Measurements from ENCODE around the gene MED12L.

The MED12L gene

GRCh38 chr3:151345859-151346258 is 260.4 kb downstream of the MED12L start:
- no peak for DNase-seq

GRCh38 chr3:151346292-151346691 is 260.8 kb downstream of the MED12L start:
- DNase-seq: peak; percentile 3

- peak; percentile 46 for DNase-seq
These were observed 262.0 kb downstream of the MED12L start for GRCh38 chr3:151347432-151347831.

GRCh38 chr3:151350656-151351055 is 265.2 kb downstream of the MED12L start:
- no peak for DNase-seq

GRCh38 chr3:151351219-151351618 is 265.8 kb downstream of the MED12L start:
- no peak for DNase-seq

- DNase-seq: no peak
These were observed 266.2 kb downstream of the MED12L start for GRCh38 chr3:151351648-151352047.

- no peak for DNase-seq
These were observed 271.5 kb downstream of the MED12L start for GRCh38 chr3:151356794-151357462.

- DNase-seq: no peak
These were observed 272.0 kb downstream of the MED12L start for GRCh38 chr3:151357463-151357850.

GRCh38 chr3:151362751-151363174 is 277.3 kb downstream of the MED12L start:
- no peak for DNase-seq

- no peak for DNase-seq
These were observed 281.5 kb downstream of the MED12L start for GRCh38 chr3:151366993-151367392.

GRCh38 chr3:151367448-151367847 is 282.0 kb downstream of the MED12L start:
- DNase-seq: no peak

GRCh38 chr3:151371526-151371925 is 286.1 kb downstream of the MED12L start:
- DNase-seq: no peak

- DNase-seq: no peak
These were observed 286.8 kb downstream of the MED12L start for GRCh38 chr3:151372063-151372820.

GRCh38 chr3:151377768-151378385 is 292.4 kb downstream of the MED12L start:
- no peak for DNase-seq

- DNase-seq: peak; percentile 14
These were observed 293.7 kb downstream of the MED12L start for GRCh38 chr3:151379083-151379734.

- no peak for DNase-seq
These were observed 297.2 kb downstream of the MED12L start for GRCh38 chr3:151382671-151383070.

- no peak for DNase-seq
These were observed 297.6 kb downstream of the MED12L start for GRCh38 chr3:151383111-151383510.

- no peak for DNase-seq
These were observed 298.5 kb downstream of the MED12L start for GRCh38 chr3:151383956-151384355.

GRCh38 chr3:151384741-151385174 is 299.3 kb downstream of the MED12L start, which contains the start of gene P2RY12:
TSS of gene P2RY12 (minus strand) at chr3:151384753. CDS start at chr3:151338845, 45,908 bp downstream.
- DNase-seq: no peak

GRCh38 chr3:151386056-151386455 is 300.6 kb downstream of the MED12L start:
- no peak for DNase-seq

GRCh38 chr3:151387432-151387831 is 302.0 kb downstream of the MED12L start:
- DNase-seq: no peak

- DNase-seq: no peak
These were observed 302.4 kb downstream of the MED12L start for GRCh38 chr3:151387842-151388241.

GRCh38 chr3:151391720-151392119 is 306.3 kb downstream of the MED12L start:
- no peak for DNase-seq
